Fibroblast of mammary gland (primary cell): ENCODE data around the gene SMTNL1.

ENCODE experiments used
- DNase-seq: peaks from one replicate; pipeline ENCODE4 v3.0.0-alpha.2; 2010; ENCODE audit warnings: low read depth
- H3K4me3 ChIP-seq: 2 replicates; pipeline ENCODE4 v1.5.1; 2011; ENCODE audit warnings: low read depth, mild to moderate bottlenecking, low read length, moderate library complexity; ENCODE audit not compliant: control insufficient read depth
- TF ChIP-seq, protein P1 (sequence below): conservative IDR thresholded peaks from 2 replicates; pipeline ENCODE4 v1.5.1; 2011; ENCODE audit warnings: low read depth, low read length, inconsistent platforms; ENCODE audit not compliant: control insufficient read depth, insufficient read depth

Gene SMTNL1

GRCh38 chr11:57544566-57544965, 7.2 kb downstream of the SMTNL1 start:
- TF ChIP-seq, protein P1, sequence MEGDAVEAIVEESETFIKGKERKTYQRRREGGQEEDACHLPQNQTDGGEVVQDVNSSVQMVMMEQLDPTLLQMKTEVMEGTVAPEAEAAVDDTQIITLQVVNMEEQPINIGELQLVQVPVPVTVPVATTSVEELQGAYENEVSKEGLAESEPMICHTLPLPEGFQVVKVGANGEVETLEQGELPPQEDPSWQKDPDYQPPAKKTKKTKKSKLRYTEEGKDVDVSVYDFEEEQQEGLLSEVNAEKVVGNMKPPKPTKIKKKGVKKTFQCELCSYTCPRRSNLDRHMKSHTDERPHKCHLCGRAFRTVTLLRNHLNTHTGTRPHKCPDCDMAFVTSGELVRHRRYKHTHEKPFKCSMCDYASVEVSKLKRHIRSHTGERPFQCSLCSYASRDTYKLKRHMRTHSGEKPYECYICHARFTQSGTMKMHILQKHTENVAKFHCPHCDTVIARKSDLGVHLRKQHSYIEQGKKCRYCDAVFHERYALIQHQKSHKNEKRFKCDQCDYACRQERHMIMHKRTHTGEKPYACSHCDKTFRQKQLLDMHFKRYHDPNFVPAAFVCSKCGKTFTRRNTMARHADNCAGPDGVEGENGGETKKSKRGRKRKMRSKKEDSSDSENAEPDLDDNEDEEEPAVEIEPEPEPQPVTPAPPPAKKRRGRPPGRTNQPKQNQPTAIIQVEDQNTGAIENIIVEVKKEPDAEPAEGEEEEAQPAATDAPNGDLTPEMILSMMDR = no peak
- no peak overlapping the region for H3K4me3 ChIP-seq
- no peak for DNase-seq

DNA sequence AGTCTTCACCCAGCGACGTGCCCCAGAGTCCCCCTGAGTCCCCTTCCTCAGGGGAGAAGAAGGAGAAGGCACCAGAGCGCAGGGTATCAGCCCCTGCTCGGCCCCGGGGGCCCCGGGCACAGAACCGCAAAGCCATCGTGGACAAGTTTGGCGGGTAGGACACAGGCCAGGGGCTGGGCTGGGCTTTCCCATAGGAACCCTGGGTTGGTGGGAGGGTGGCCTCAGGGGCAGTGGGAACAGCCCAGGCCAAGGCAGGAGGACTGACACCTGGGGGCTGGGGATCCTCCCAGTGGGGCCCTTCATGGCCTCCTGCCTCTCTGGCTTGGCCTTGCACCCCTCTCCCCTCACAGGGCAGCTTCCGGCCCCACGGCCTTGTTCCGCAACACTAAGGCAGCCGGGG, 8.5 kb downstream of the SMTNL1 start:
- TF ChIP-seq, protein P1 = no peak
- H3K4me3 ChIP-seq = no peak overlapping the region
- DNase-seq = no peak

DNA sequence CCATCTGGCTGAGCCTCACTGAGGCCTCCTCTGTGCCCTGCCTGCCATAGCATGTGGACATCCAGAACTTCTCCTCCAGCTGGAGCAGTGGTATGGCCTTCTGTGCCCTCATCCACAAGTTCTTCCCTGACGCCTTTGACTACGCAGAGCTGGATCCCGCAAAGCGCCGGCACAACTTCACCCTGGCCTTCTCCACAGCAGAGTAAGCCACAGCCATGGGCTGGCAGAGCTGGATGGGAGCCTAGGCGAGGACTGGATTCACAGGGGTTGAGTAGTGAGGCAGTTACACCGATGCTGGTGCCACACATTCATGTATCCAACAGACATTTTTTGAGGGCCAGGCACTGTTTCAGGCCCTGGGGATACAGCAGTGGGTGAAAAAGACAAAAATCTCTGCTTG, 9.1 kb downstream of the SMTNL1 start:
- TF ChIP-seq, protein P1 = no peak
- no peak for DNase-seq

GRCh38 chr11:57546869-57547475, 9.6 kb downstream of the SMTNL1 start:
- peak; percentile 69 for DNase-seq
- TF ChIP-seq, protein P1 = peak; percentile 24
- no peak overlapping the region for H3K4me3 ChIP-seq

More for the DNA sequence above, 9.1 kb downstream of the SMTNL1 start:
- H3K4me3 ChIP-seq = no peak overlapping the region

DNA sequence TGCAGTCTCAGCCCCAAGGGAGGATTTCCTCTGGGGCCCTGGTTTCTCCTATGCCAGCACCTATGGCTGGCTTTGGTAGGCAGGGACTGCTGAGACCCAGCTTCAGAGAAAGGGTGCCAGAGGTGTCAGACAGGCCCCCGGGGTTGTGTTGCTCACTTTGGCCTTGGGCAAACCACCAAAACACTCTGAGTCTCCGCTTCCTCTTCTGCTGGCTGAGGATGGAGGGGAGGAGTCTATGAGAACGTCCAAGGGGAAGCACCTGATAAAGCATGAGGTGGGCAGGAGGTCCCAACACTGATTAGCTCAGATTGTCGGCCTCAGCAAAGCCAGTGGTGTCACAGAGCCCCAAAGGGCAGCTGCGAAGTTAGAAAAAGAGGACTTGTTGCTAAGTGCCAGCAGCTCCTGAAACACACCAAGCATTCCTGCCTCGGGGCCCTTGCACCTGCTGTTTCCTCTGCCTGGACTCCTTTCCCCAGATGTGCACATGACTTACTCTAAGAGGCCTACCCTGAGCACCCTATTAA, 10.5 kb downstream of the SMTNL1 start:
- TF ChIP-seq, protein P1 = no peak
- no peak overlapping the region for H3K4me3 ChIP-seq
- no peak for DNase-seq

- H3K4me3 ChIP-seq = no peak overlapping the region
- no peak for DNase-seq
- TF ChIP-seq, protein P1 = no peak
Observed at GRCh38 chr11:57549983-57550382, 12.6 kb downstream of the SMTNL1 start.
